Adrenal gland (tissue), 5 donors: ENCODE data around the gene PROM1.
A peak's percentile ranks its signal among the peaks of the same experiment; 100 is the strongest.

Experiments
- POLR2A ChIP-seq, 2 donors: fragments of 450-650 bp; IDR thresholded peaks; one replicate each; pipeline ENCODE4 v1.6.1; 2017; ENCODE audit warnings: antibody characterized with exemption in 2 of 2, mild to moderate bottlenecking in 2 of 2, moderate library complexity in 1 of 2
- TF ChIP-seq, protein P1 (sequence below), 6 experiments: fragments of 450-650 bp in 4 of 6; fragments of 200-600 bp in 2 of 6; sonication (generic) in 1 of 6; IDR thresholded peaks; 1 replicate in 5 of 6; 2 replicates in 1 of 6; pipeline versions ENCODE4 v1.5.1 to v1.8.0; 2016 to 2021; ENCODE audit warnings: antibody characterized with exemption in 6 of 6, mild to moderate bottlenecking in 2 of 6, moderate library complexity in 1 of 6
- donor health status: DM: no; HTN: no; CAD: no.

GRCh38 chr4:16001484-16001858 lies 82.4 kb downstream of the PROM1 start:
- TF ChIP-seq, protein P1, sequence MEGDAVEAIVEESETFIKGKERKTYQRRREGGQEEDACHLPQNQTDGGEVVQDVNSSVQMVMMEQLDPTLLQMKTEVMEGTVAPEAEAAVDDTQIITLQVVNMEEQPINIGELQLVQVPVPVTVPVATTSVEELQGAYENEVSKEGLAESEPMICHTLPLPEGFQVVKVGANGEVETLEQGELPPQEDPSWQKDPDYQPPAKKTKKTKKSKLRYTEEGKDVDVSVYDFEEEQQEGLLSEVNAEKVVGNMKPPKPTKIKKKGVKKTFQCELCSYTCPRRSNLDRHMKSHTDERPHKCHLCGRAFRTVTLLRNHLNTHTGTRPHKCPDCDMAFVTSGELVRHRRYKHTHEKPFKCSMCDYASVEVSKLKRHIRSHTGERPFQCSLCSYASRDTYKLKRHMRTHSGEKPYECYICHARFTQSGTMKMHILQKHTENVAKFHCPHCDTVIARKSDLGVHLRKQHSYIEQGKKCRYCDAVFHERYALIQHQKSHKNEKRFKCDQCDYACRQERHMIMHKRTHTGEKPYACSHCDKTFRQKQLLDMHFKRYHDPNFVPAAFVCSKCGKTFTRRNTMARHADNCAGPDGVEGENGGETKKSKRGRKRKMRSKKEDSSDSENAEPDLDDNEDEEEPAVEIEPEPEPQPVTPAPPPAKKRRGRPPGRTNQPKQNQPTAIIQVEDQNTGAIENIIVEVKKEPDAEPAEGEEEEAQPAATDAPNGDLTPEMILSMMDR (IDR thresholded peaks at IDR 0.05) = peak; percentile 68 to 89 (median 82)
- no peak for TF ChIP-seq POLR2A (IDR thresholded peaks at IDR 0.05)
